ENCODE data around the gene ACOT7. TPM values are rescaled to one million over a fixed set of nuclear protein-coding genes. Genes with fewer than 3 reads are reported as not detected.

ACOT7 gene
- total and polyA plus RNA-seq, 2 of the 13 experiments (the other 11 are each of a cell fraction or from before 2014, with no cell fraction given) = 33.0 to 55.8 TPM

GRCh38 chr1:6393400-6394187, at the start of gene ACOT7 (continued):
- TF ChIP-seq NFIB (CRISPR knock-in tag; IDR thresholded peaks at IDR 0.05; ENCODE audit: borderline replicate concordance) (no peak), NFIC (IDR thresholded peaks at IDR 0.05; ENCODE audit: low read length) (no peak), PRPF4 (IDR thresholded peaks at IDR 0.05; ENCODE audit: low read depth, low read length, poor library complexity, severe bottlenecking) (no peak), ZBTB46 (CRISPR knock-in tag; IDR thresholded peaks at IDR 0.05; ENCODE audit: borderline replicate concordance) (no peak), ZNF503 (CRISPR knock-in tag; IDR thresholded peaks at IDR 0.05) (peak; percentile 36; the same call in 1 of the 2 replicates), ZNF441 (CRISPR knock-in tag; IDR thresholded peaks at IDR 0.05; ENCODE audit: borderline replicate concordance) (0 out of 2 replicates have a peak, but pooled peaks have one; percentile 62), POLR2AphosphoS5 (IDR thresholded peaks at IDR 0.05; ENCODE audit: low read depth, low read length) (peak; percentile 48), ISX (CRISPR knock-in tag; conservative IDR thresholded peaks at IDR 0.05) (no peak), PHF20 (CRISPR knock-in tag; IDR thresholded peaks at IDR 0.05) (peak; percentile 57; the same call in 1 of the 2 replicates), KDM1A (CRISPR knock-in tag; IDR thresholded peaks at IDR 0.05) (no peak), ZSCAN12 (CRISPR knock-in tag; IDR thresholded peaks at IDR 0.05) (0 out of 2 replicates have a peak, but pooled peaks have one; percentile 47), PPARG (CRISPR knock-in tag; conservative IDR thresholded peaks at IDR 0.05) (peak; percentile 39; the same call in 1 of the 2 replicates), PAF1 (CRISPR knock-in tag; IDR thresholded peaks at IDR 0.05) (no peak), ZNF589 (CRISPR knock-in tag; conservative IDR thresholded peaks at IDR 0.05) (0 out of 2 replicates have a peak, but pooled peaks have one; percentile 66), ETV5 (CRISPR knock-in tag; IDR thresholded peaks at IDR 0.05; ENCODE audit: borderline replicate concordance) (peak; percentile 25; the same call in 1 of the 2 replicates), ZNF143 (CRISPR knock-in tag; IDR thresholded peaks at IDR 0.05) (no peak), ZNF839 (CRISPR knock-in tag; IDR thresholded peaks at IDR 0.05; ENCODE audit: borderline replicate concordance) (no peak), ZNF451 (CRISPR knock-in tag; IDR thresholded peaks at IDR 0.05) (0 out of 2 replicates have a peak, but pooled peaks have one; percentile 47), NR2F2 (IDR thresholded peaks at IDR 0.05; ENCODE audit: borderline replicate concordance, low read depth) (no peak)
- TF ChIP-seq, protein P1, sequence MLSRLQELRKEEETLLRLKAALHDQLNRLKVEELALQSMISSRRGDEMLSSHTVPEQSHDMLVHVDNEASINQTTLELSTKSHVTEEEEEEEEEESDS (CRISPR knock-in tag; IDR thresholded peaks at IDR 0.05; ENCODE audit: borderline replicate concordance) = 0 out of 2 replicates have a peak, but pooled peaks have one; percentile 59
- TF ChIP-seq, protein P2, sequence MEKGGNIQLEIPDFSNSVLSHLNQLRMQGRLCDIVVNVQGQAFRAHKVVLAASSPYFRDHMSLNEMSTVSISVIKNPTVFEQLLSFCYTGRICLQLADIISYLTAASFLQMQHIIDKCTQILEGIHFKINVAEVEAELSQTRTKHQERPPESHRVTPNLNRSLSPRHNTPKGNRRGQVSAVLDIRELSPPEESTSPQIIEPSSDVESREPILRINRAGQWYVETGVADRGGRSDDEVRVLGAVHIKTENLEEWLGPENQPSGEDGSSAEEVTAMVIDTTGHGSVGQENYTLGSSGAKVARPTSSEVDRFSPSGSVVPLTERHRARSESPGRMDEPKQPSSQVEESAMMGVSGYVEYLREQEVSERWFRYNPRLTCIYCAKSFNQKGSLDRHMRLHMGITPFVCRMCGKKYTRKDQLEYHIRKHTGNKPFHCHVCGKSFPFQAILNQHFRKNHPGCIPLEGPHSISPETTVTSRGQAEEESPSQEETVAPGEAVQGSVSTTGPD (CRISPR knock-in tag; IDR thresholded peaks at IDR 0.05) = no peak
- TF ChIP-seq, protein P3, sequence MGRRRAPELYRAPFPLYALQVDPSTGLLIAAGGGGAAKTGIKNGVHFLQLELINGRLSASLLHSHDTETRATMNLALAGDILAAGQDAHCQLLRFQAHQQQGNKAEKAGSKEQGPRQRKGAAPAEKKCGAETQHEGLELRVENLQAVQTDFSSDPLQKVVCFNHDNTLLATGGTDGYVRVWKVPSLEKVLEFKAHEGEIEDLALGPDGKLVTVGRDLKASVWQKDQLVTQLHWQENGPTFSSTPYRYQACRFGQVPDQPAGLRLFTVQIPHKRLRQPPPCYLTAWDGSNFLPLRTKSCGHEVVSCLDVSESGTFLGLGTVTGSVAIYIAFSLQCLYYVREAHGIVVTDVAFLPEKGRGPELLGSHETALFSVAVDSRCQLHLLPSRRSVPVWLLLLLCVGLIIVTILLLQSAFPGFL (CRISPR knock-in tag; IDR thresholded peaks at IDR 0.05) = no peak

Data from HepG2 (cell line).